Measurements from ENCODE around the gene EPB41L4B.
"Not testable (repeated sequence)": the region's sequence is repeated elsewhere in the genome, so short reads cannot be mapped to it uniquely, and the experiment has no call there.

Gene EPB41L4B

GRCh38 chr9:109295221-109296130, 25.4 kb downstream of the EPB41L4B start:
- no peak for DNase-seq

- DNase-seq, result no peak
These were observed 30.5 kb downstream of the EPB41L4B start for GRCh38 chr9:109290385-109290784.

GRCh38 chr9:109289931-109290330, 30.9 kb downstream of the EPB41L4B start:
- no peak for DNase-seq

GRCh38 chr9:109289186-109289585, 31.7 kb downstream of the EPB41L4B start:
- DNase-seq, result no peak

GRCh38 chr9:109286981-109287380, 33.9 kb downstream of the EPB41L4B start:
- DNase-seq, result no peak

GRCh38 chr9:109286571-109286977, 34.3 kb downstream of the EPB41L4B start:
- DNase-seq, result no peak

- not testable (repeated sequence) for DNase-seq
These were observed 37.2 kb downstream of the EPB41L4B start for GRCh38 chr9:109283672-109284071.

- DNase-seq, result no peak
These were observed 37.8 kb downstream of the EPB41L4B start for GRCh38 chr9:109283012-109283411.

- DNase-seq, result no peak
These were observed 38.6 kb downstream of the EPB41L4B start for GRCh38 chr9:109282302-109282701.

- no peak for DNase-seq
These were observed 39.3 kb downstream of the EPB41L4B start for GRCh38 chr9:109281518-109281917.

GRCh38 chr9:109278848-109279247, 42.0 kb downstream of the EPB41L4B start:
- no peak for DNase-seq

GRCh38 chr9:109278216-109278615, 42.6 kb downstream of the EPB41L4B start:
- no peak for DNase-seq

GRCh38 chr9:109277451-109277850, 43.4 kb downstream of the EPB41L4B start:
- DNase-seq, result no peak

GRCh38 chr9:109276469-109277440, 44.1 kb downstream of the EPB41L4B start:
- no peak for DNase-seq

- no peak for DNase-seq
These were observed 45.8 kb downstream of the EPB41L4B start for GRCh38 chr9:109274884-109275730.

GRCh38 chr9:109273869-109274268, 47.0 kb downstream of the EPB41L4B start:
- DNase-seq, result no peak

GRCh38 chr9:109272745-109273144, 48.1 kb downstream of the EPB41L4B start:
- DNase-seq, result no peak

GRCh38 chr9:109272045-109272444, 48.8 kb downstream of the EPB41L4B start:
- DNase-seq, result no peak

- no peak for DNase-seq
These were observed 49.6 kb downstream of the EPB41L4B start for GRCh38 chr9:109270971-109271925.

- no peak for DNase-seq
These were observed 50.4 kb downstream of the EPB41L4B start for GRCh38 chr9:109270441-109270840.

- no peak for DNase-seq
These were observed 51.0 kb downstream of the EPB41L4B start for GRCh38 chr9:109269839-109270238.
